ENCODE results near the gene PCNX2.

- TF ChIP-seq EZH2 (IDR thresholded peaks at IDR 0.05; ENCODE audit: insufficient read depth, poor library complexity, severe bottlenecking) (no peak), EZH2phosphoT487 (IDR thresholded peaks at IDR 0.05; ENCODE audit: insufficient read depth, low read depth) (no peak)
Measured at GRCh38 chr1:233097959-233098580, 197.5 kb downstream of the PCNX2 start.

Measured in GM23248 (cell line).